Forelimb muscle (tissue), 1 donor: Measurements from ENCODE around the gene FRMD5. TPM values are rescaled to one million over a fixed set of nuclear protein-coding genes. Genes with fewer than 3 reads are reported as not detected.
A peak's percentile ranks its signal among the peaks of the same experiment; 100 is the strongest.
"Not testable (repeated sequence)": the region's sequence is repeated elsewhere in the genome, so short reads cannot be mapped to it uniquely, and the experiment has no call there.

ENCODE experiments used
- DNase-seq: peaks from one replicate; pipeline ENCODE4 v3.0.0-alpha.2; 2013; ENCODE audit warnings: low read depth
- polyA plus RNA-seq: library from polyadenylated mRNA; unstranded; fragments of 120-200 nt; gene quantifications from one replicate; pipeline ENCODE4 v1.2.1, GENCODE V29; 2013; ENCODE audit not compliant: insufficient read length

Gene FRMD5
- polyA plus RNA-seq, 1 donor = 0.42 TPM

- DNase-seq = not testable (repeated sequence)
These were observed 362.6 kb downstream of the FRMD5 start for GRCh38 chr15:43832485-43832884.

DNA sequence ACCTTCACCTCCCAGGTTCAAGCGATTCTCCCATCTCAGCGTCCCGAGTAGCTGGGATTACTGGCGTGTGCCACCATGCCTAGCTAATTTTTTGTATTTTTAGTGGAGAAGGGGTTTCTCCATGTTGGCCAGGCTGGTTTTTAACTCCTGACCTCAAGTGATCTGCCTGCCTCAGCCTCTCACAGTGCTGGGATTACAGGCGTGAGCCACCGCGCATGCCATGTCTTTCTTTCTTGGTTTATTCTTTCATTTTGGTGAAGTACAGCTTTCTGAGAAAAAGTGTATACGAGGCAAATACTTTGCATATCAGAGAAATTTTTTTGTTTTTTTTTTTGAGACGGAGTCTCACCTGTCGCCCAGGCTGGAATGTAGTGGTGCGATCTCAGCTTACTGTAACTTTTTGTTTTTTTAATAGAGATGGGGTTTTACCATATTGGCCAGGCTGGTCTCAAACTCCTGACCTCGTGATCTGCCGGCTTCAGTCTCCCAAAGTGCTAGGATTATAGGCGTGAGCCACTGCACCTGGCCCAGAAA, 363.5 kb downstream of the FRMD5 start:
- not testable (repeated sequence) for DNase-seq

- not testable (repeated sequence) for DNase-seq
These were observed 364.3 kb downstream of the FRMD5 start for GRCh38 chr15:43830691-43831275.

DNA sequence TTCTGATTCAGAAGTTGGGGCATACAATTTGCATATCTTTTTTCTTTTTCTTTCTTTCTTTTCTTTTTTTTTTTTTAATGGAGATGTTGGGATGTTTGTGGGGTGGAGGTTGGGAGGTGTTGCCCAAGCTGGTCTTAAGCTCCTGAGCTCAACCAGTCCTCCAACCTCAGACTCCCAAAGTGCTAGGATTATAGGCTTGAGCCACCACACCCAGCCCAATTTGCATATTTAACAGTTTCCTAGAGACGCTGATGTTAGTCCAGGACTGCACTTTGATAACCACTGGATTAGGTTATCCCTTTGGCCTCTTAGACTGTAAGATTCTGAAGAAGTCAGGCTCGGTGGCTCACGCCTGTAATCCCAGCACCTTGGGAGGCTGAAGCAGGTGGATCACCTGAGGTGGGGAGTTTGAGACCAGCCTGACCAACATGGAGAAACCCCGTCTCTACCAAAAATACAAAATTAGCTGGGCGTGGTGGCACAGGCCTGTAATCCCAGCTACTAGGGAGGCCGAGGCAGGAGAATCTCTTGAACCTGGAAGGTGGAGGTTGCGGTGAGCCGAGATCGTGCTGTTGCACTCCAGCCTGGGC, 365.0 kb downstream of the FRMD5 start:
- DNase-seq = not testable (repeated sequence)

GRCh38 chr15:43828061-43828657, 366.9 kb downstream of the FRMD5 start:
- DNase-seq = no peak

DNA sequence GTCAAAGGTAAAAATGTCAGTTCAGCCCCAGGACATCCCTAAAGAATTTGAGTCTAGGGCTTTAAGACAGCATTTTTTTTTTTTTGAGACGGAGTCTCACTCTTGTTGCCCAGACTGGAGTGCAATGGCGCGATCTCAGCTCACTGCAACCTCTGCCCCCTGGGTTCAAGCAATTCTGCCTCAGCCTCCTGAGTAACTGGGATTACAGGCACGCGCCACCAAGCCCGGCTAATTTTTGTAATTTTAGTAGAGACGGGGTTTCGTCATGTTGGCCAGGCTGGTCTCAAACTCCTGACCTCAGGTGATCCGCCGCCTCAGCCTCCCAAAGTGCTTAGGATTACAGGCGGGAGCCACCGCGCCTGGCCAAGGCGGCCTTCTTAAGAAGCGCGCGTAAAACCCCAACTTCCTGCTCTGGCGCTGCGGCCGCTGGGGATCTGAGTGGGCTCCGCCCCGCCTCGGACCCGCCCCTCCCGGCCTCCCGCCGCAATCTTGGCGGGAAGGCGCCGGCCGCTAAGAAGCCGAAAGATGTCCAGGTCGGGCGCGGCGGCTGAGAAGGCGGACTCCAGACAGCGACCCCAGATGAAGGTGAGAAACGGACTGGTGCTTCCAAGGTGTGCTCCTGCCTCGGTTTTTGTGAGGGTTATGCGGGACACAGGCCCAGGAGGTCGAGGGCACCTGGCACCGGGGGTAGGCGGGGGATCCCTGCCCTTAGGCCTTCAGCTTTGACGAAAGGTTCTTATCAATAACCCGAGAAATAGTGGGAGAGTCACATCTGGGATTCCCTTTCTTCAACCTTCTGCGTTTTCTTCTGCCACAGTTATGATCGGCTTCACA, 368.3 kb downstream of the FRMD5 start, which contains the start of gene WDR76:
TSS of gene WDR76 (plus strand) at position 495 of the 834 bp plus-strand sequence. CDS start at position 526, 31 bp downstream.
- peak; percentile 43 for DNase-seq

- DNase-seq = no peak
These were observed 369.0 kb downstream of the FRMD5 start for GRCh38 chr15:43826029-43826507.

DNA sequence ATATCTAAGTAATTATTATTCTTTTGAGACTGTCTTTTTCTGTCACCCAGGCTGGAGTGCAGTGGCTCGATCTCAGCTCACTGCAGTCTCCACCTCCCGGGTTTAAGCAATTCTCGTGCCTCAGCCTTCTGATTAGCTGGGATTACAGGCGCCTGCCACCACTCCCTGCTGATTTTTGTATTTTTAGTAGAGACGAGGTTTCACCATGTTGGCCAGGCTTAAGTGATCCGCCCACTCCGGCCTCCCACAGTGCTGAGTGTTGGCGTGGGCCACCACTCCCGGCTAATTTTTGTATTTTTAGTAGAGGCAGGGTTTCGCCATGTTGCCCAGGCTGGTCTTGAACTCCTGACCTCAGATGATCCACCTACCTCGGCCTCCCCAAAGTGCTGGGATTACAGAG, 369.8 kb downstream of the FRMD5 start:
- DNase-seq = not testable (repeated sequence)

DNA sequence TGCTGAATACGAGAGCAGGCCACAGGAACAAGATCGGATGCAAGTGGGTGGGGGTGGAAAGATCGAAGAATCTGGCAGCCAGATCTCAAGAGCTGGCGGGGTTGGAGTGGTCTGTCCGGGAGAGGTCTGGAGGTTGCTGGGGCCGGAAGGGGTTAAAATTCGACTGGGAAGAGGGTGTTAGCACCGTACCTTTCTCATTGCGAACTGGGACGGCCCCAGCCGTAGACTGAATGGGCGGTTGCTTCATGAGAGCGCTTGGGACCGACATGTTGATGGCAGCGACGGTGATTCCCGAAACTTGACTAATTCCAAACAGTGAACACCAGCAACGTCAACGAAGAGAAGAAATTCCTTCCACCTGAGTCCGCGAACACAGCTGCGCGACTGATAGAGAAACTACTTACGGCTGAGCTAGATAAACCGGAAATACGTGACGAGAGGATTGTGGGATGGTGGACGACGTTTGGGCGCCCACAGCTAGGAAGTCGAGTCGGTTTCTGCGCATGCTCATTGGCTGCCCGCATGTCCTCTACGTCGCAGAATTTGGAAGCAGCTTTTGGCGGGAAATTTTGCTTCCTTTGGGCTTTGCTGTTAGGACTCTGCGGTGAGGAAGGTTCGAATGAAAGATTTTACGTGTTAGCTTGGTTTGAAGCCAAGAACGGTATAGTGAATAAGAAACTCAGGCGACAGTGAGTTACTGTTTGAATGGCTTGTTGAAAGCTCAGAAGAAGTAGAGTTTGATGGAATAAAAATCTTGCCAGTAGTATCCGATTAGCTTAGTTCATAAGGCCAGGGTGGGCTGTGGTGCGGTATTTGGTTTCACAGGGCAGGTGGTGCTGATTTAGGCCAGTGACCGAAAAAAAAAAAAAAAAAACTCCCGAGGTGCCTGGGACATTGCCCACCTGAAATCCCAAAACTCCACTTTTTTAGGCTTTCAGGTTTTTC, 370.5 kb downstream of the FRMD5 start, which contains the start of gene MFAP1:
TSS of gene MFAP1 (minus strand) at position 389 of the 945 bp plus-strand sequence. CDS start at position 268, 121 bp downstream.
- DNase-seq = peak; percentile 98

DNA sequence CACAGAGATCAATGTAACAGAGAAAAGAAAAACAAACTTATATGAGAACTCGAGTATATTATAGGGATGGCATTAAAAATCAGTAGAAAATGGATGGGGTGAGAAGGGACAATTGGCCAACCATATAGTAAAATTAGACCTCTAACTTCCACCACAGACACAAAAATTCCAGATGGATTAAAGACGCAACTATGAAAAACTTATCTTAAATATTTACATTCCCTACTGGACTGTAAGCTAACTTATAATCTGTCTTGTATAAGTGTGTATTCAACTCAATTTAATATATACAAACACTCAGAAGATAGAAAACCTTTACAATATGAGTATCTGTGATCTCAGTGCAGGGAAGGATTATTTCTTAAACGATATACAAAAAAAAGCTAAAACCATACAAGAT, 373.6 kb downstream of the FRMD5 start:
- no peak for DNase-seq

Other genes with a start within 250 kb of the FRMD5 start
- 69.5 TPM for gene GOLM2, start 93.4 kb upstream of the FRMD5 start, polyA plus RNA-seq
- gene CTDSPL2, start 232.4 kb upstream of the FRMD5 start, polyA plus RNA-seq = 35.8 TPM